ENCODE data around the gene FH. TPM values are rescaled to one million over a fixed set of nuclear protein-coding genes. Genes with fewer than 3 reads are reported as not detected.

FH gene
- total and polyA plus RNA-seq, 10 of the 15 experiments (the other 5 are each of a cell fraction or from before 2014, with no cell fraction given) = 44.7 to 124 (median 76.2) TPM

DNA sequence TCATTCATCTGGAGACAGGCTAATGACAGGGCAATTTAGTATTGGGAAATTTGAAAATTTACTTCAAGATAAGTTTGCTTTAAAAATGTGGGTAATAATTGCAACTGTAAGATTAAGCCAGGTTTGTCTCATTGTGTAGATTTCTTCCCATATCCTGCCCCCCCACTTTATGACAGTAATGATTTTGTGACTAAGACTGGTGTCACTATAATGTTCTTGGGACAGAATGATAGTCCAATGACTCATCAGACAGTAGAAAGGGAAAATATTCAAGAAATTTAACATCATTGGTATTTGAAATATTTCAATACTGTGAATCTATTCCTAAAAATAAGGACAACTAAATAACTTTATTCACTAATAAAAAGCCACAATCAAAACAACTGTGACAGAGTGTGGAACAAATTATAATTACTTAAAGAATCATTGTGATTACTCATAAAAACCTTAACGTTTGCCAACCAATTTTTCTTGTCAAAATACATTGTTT is 36.7 kb downstream of the FH start:
- RAD21 ChIA-PET (ENCODE audit: unreplicated experiment) = no interaction called here
- POLR2A ChIA-PET = no interaction called here
- Histone ChIP-seq H4K20me1 (ENCODE audit: control insufficient read depth, insufficient read depth) (no peaks in the 10 kb centered on the region), H3K4me1 (ENCODE audit: control insufficient read depth, insufficient read depth, low read length) (peaks cover 3% of the 10 kb centered on the region; the same call in 1 of the 2 replicates), H3K27ac (ENCODE audit: control insufficient read depth, insufficient read depth) (no peak overlapping the region), H3K9ac (ENCODE audit: control insufficient read depth, insufficient read depth, low read length) (no peak overlapping the region), H3K27me3 (replicated peaks in 1 of 2; ENCODE audit: control insufficient read depth in 2 of 2, insufficient read depth in 2 of 2, low read length in 1 of 2) (no peaks in the 10 kb centered on the region), H3K79me2 (ENCODE audit: control insufficient read depth, insufficient read depth, low read length) (no peaks in the 10 kb centered on the region), H2AFZ (ENCODE audit: control insufficient read depth, low read depth, low read length) (no peak overlapping the region), H3K4me2 (ENCODE audit: control insufficient read depth, insufficient read depth) (no peak overlapping the region), H3K9me3 (replicated peaks; ENCODE audit: control insufficient read depth, insufficient read depth, low read length) (no peaks in the 10 kb centered on the region; the same call in 2 of the 3 replicates), H3K36me3 (ENCODE audit: control insufficient read depth in 2 of 2, insufficient read depth in 2 of 2, low read length in 1 of 2) (no peaks in the 10 kb centered on the region), H3K4me3 (no peak overlapping the region)
- SMC1A ChIA-PET (ENCODE audit: uncharacterized antibody, unreplicated experiment) = no interaction called here
- no peak for TF ChIP-seq ZNF24 (IDR thresholded peaks at IDR 0.05)
- no peak for TF ChIP-seq NFYA (IDR thresholded peaks at IDR 0.05; ENCODE audit: borderline replicate concordance, low read depth, low read length)
- TF ChIP-seq ZBTB33 (IDR thresholded peaks at IDR 0.05) = no peak
- TF ChIP-seq RUNX3 (IDR thresholded peaks at IDR 0.05; ENCODE audit: low read length) = no peak
- TF ChIP-seq CHD4 (IDR thresholded peaks at IDR 0.05) = no peak
- TF ChIP-seq KAT2A (conservative IDR thresholded peaks at IDR 0.05; ENCODE audit: control insufficient read depth, low read depth, low read length) = no peak
- TF ChIP-seq, protein P1, sequence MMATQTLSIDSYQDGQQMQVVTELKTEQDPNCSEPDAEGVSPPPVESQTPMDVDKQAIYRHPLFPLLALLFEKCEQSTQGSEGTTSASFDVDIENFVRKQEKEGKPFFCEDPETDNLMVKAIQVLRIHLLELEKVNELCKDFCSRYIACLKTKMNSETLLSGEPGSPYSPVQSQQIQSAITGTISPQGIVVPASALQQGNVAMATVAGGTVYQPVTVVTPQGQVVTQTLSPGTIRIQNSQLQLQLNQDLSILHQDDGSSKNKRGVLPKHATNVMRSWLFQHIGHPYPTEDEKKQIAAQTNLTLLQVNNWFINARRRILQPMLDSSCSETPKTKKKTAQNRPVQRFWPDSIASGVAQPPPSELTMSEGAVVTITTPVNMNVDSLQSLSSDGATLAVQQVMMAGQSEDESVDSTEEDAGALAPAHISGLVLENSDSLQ (IDR thresholded peaks at IDR 0.05) = no peak
- TF ChIP-seq CEBPB (IDR thresholded peaks at IDR 0.05; ENCODE audit: borderline replicate concordance in 1 of 2, low read depth in 2 of 2, low read length in 2 of 2) = no peak
- TF ChIP-seq, protein P2, sequence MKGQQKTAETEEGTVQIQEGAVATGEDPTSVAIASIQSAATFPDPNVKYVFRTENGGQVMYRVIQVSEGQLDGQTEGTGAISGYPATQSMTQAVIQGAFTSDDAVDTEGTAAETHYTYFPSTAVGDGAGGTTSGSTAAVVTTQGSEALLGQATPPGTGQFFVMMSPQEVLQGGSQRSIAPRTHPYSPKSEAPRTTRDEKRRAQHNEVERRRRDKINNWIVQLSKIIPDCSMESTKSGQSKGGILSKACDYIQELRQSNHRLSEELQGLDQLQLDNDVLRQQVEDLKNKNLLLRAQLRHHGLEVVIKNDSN (IDR thresholded peaks at IDR 0.05; ENCODE audit: borderline replicate concordance, extremely low read length, insufficient read depth, low read depth, low read length) = no peak
- TF ChIP-seq ZBTB4 (CRISPR knock-in tag; IDR thresholded peaks at IDR 0.05) = no peak
- no peak for TF ChIP-seq TCF3 (IDR thresholded peaks at IDR 0.05; ENCODE audit: borderline replicate concordance, insufficient read depth, low read depth, low read length)
- TF ChIP-seq RFX5 (IDR thresholded peaks at IDR 0.05; ENCODE audit: low read depth, low read length) = no peak
- no peak for TF ChIP-seq PRDM15 (CRISPR knock-in tag; IDR thresholded peaks at IDR 0.05)
- CTCF ChIA-PET = interaction anchor here (0.8 kb wide), 1 partner anchor 30 kb away, joined by 3 read pairs; no protein-coding TSS in a partner anchor
- ATAC-seq (no peak), FAIRE-seq (no peak), DNase-seq (ENCODE audit: low read depth, low spot score) (no peak)
- in situ Hi-C loops (cut with MboI) (loop anchor here (10.0 kb wide), 2 partner anchors 598 to 748 kb away; no protein-coding TSS in a partner anchor), intact Hi-C loops (cut with micrococcal nuclease; ENCODE audit: unreplicated experiment) (no loop called here)
- no TSS peak for BruUV-seq (replicated peaks)
- 0% methylated on average over 1 of the region's 1 CpG for WGBS (ENCODE audit: insufficient coverage, insufficient replicate concordance, low lambda C conversion rate, missing lambda C conversion rate)
